ENCODE measurements around the gene PDX1. TPM values are rescaled to one million over a fixed set of nuclear protein-coding genes. Genes with fewer than 3 reads are reported as not detected.

PDX1 gene
- total RNA-seq, 1 donor from 2014 or later: not detected

- H3K4me3 Mint-ChIP-seq: no peak overlapping the region
- H3K4me1 Mint-ChIP-seq: peaks cover 12% of the 10 kb centered on the region
- H3K27ac Mint-ChIP-seq: no peak overlapping the region
- peaks cover 95% of the 10 kb centered on the region for H3K27me3 Mint-ChIP-seq (ENCODE audit: low read depth)
- no peak for TF ChIP-seq CTCF (IDR thresholded peaks at IDR 0.05; ENCODE audit: unreplicated experiment)
- DNase-seq (ENCODE audit: low spot score in 2 of 2, unreplicated experiment in 2 of 2): peak in 1 of 2 experiments; percentile 17
- no peaks in the 10 kb centered on the region for H3K9me3 Mint-ChIP-seq
- H3K36me3 Mint-ChIP-seq: no peaks in the 10 kb centered on the region
Measured at GRCh38 chr13:27973961-27974662, 54.3 kb downstream of the PDX1 start.

Other genes with a start within 250 kb of the PDX1 start
- not detected in 3 replicates for gene GSX1, start 127.5 kb upstream of the PDX1 start, total RNA-seq
- 0.05 to 0.16 TPM in 2 of 3 replicates, not detected in the other for gene CDX2, start 49.3 kb downstream of the PDX1 start, total RNA-seq
- not detected in 3 replicates for gene URAD, start 68.7 kb downstream of the PDX1 start, total RNA-seq
- 0.34 to 0.58 TPM (median 0.53 TPM) in 3 replicates for gene FLT3, start 180.6 kb downstream of the PDX1 start, total RNA-seq
- gene PAN3, start 218.5 kb downstream of the PDX1 start, total RNA-seq: 58.0 to 61.3 TPM (median 58.2 TPM) in 3 replicates